Hepatocyte (in vitro differentiated cells): Measurements from ENCODE around the gene SUMO4. TPM values are rescaled to one million over a fixed set of nuclear protein-coding genes. Genes with fewer than 3 reads are reported as not detected.

Experiments used
- DNase-seq: peaks from one replicate; pipeline ENCODE4 v3.0.0-alpha.2; 2016; ENCODE audit warnings: low spot score
- H2AFZ ChIP-seq: fragments of 200-600 bp; sonication (generic); 2 replicates; pipeline ENCODE4 v1.6.0; 2016; ENCODE audit warnings: antibody characterized with exemption, mild to moderate bottlenecking
- H3K27ac ChIP-seq: fragments of 200-600 bp; sonication (generic); 2 replicates; pipeline ENCODE4 v1.5.1; 2016; ENCODE audit warnings: mild to moderate bottlenecking
- H3K27me3 ChIP-seq: fragments of 200-600 bp; sonication (generic); 2 replicates; pipeline ENCODE4 v1.6.1; 2016
- H3K36me3 ChIP-seq: fragments of 200-600 bp; sonication (generic); replicated peaks from 2 replicates; pipeline ENCODE4 v1.5.1; 2016; ENCODE audit warnings: low read depth; ENCODE audit not compliant: insufficient read depth
- H3K4me1 ChIP-seq: fragments of 200-600 bp; sonication (generic); 2 replicates; pipeline ENCODE4 v1.5.1; 2016; ENCODE audit warnings: mild to moderate bottlenecking, moderate library complexity; ENCODE audit not compliant: insufficient read depth
- H3K4me2 ChIP-seq: fragments of 200-600 bp; sonication (generic); 2 replicates; pipeline ENCODE4 v1.6.0; 2016
- H3K4me3 ChIP-seq: fragments of 200-600 bp; sonication (generic); 2 replicates; pipeline ENCODE4 v1.5.1; 2016; ENCODE audit warnings: mild to moderate bottlenecking
- H3K79me2 ChIP-seq: fragments of 200-600 bp; sonication (generic); 2 replicates; pipeline ENCODE4 v1.6.0; 2017; ENCODE audit warnings: mild to moderate bottlenecking
- H3K9me2 ChIP-seq: fragments of 200-600 bp; sonication (generic); replicated peaks from 2 replicates; pipeline ENCODE4 v1.6.0; 2017; ENCODE audit warnings: mild to moderate bottlenecking; ENCODE audit not compliant: insufficient read depth
- H3K9me3 ChIP-seq: fragments of 200-600 bp; sonication (generic); 2 replicates; pipeline ENCODE4 v1.5.1; 2016; ENCODE audit warnings: low read depth, mild to moderate bottlenecking
- H4K20me1 ChIP-seq: fragments of 200-600 bp; sonication (generic); 2 replicates; pipeline ENCODE4 v1.6.0; 2016; ENCODE audit warnings: mild to moderate bottlenecking; ENCODE audit not compliant: insufficient read depth, poor library complexity, severe bottlenecking
- CTCF ChIP-seq: fragments of 200-600 bp; sonication (generic); IDR thresholded peaks from 2 replicates; pipeline ENCODE4 v1.5.1; 2016; ENCODE audit warnings: antibody characterized with exemption, mild to moderate bottlenecking; ENCODE audit not compliant: poor library complexity
- EZH2 ChIP-seq: fragments of 200-600 bp; sonication (generic); IDR thresholded peaks from 2 replicates; pipeline ENCODE4 v1.6.1; 2016; ENCODE audit warnings: antibody characterized with exemption, mild to moderate bottlenecking, borderline replicate concordance
- EZH2phosphoT487 ChIP-seq: fragments of 200-600 bp; sonication (generic); IDR thresholded peaks from one replicate; pipeline ENCODE4 v1.6.1; 2018; ENCODE audit warnings: antibody characterized with exemption, mild to moderate bottlenecking, low read depth, moderate library complexity; ENCODE audit not compliant: unreplicated experiment, severe bottlenecking
- WGBS: methylation state at CpG from one replicate; pipeline ENCODE4 v1.1.6; 2016; ENCODE audit warnings: low lambda C conversion rate; ENCODE audit errors: missing lambda C conversion rate; 5-methylcytosine and 5-hydroxymethylcytosine counted together
- polyA plus RNA-seq: library from polyadenylated mRNA; unstranded; fragments of >200 nt; fragmentation: Nextera tagmentation; extraction: Ambion mirVana; gene quantifications from 2 replicates; pipeline ENCODE4 v1.2.1, GENCODE V29; 2016
- total RNA-seq: library from RNA; depleted of rRNA; stranded (reverse); fragments of >200 nt; gene quantifications from 2 replicates; pipeline ENCODE4 v1.2.3, GENCODE V29; 2014

Gene SUMO4
- total RNA-seq (2.2 and 2.6 TPM in 2 replicates), polyA plus RNA-seq (0.24 and 0.36 TPM in 2 replicates)

- H3K36me3 ChIP-seq = no peaks in the 10 kb centered on the region
These were observed at the start of gene SUMO4 for GRCh38 chr6:149400050-149400449. Gene SUMO4 (plus strand): TSS chr6:149400262. CDS start chr6:149400392, 130 bp downstream.

DNA sequence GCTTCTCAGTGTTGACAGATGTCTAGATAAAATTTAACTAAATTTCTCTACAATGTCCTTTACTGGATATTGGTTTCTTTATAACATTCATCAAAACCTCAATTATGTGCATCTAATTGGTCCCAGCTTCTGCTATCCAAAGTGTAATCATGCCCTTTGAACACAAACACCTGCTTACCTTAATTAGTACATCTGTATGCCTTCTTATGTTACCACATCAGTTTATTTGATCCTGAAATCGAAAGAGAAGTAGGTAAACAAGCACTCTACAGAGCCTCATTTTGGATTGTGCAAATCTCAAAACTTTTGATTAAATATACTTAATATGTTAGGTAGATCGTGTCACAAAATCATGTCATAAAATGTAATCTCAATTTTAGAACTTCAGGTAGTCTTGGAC lies 46.1 kb upstream of the SUMO4 start:
- H3K9me2 ChIP-seq = no peaks in the 10 kb centered on the region
- no peaks in the 10 kb centered on the region for H3K9me3 ChIP-seq
- TF ChIP-seq EZH2phosphoT487 (no peak), EZH2 (no peak), CTCF (no peak)
- no peaks in the 10 kb centered on the region for H3K36me3 ChIP-seq
- no peak overlapping the region for H3K27ac ChIP-seq
- no peak overlapping the region for H2AFZ ChIP-seq
- peaks cover 100% of the 10 kb centered on the region for H3K79me2 ChIP-seq
- H3K4me1 ChIP-seq = no peaks in the 10 kb centered on the region
- no peaks in the 10 kb centered on the region for H3K27me3 ChIP-seq
- 77% methylated on average over 2 of the region's 2 CpGs for WGBS
- peaks cover 93% of the 10 kb centered on the region for H4K20me1 ChIP-seq
- no peak for DNase-seq
- no peak overlapping the region for H3K4me2 ChIP-seq
- H3K4me3 ChIP-seq = no peak overlapping the region

More at GRCh38 chr6:149400050-149400449, at the start of gene SUMO4:
- Histone ChIP-seq H3K79me2 (peaks cover 22% of the 10 kb centered on the region), H3K27me3 (no peaks in the 10 kb centered on the region), H2AFZ (no peak within 1 kb of the TSS), H3K4me1 (no peaks in the 10 kb centered on the region), H3K27ac (no peak within 1 kb of the TSS), H3K4me3 (no peak within 1 kb of the TSS), H3K9me2 (no peaks in the 10 kb centered on the region), H3K4me2 (no peak within 1 kb of the TSS), H4K20me1 (peaks cover 4% of the 10 kb centered on the region), H3K9me3 (no peaks in the 10 kb centered on the region)
- no peak for TF ChIP-seq CTCF
- TF ChIP-seq EZH2 = no peak
- TF ChIP-seq EZH2phosphoT487 = no peak
- 98% methylated on average over 11 of the region's 11 CpGs for WGBS
- no peak for DNase-seq

DNA sequence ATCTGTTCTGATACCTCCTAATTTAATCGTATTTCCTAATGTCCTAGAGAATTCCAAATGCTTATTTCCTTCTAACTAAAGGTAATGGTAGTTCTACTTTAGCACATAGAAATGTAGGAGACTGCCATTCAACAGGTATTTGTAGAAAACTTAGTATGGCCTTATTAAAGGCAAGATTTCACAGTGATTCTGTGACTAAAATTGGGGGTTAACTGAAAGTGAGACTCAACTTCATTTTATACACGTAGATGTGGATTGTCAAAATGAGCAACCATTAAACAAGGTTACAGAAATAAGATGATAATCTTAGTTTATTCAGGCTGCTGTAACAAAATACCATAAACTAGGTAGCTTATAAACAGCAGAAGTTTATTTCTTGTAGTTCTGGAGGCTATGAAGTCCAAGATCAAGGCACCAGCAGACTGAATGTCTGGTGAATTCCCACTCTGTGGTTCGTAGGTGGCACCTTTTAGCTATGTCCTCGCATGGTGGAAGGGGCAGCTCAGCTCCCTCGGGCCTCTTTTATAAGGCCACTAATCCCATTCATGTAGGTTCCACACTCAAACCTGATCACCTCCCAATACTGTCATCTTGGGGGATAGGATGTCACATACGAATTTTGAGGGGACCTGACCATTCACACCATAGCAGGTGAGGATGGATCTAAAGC lies 43.8 kb upstream of the SUMO4 start:
- H3K27ac ChIP-seq = no peak overlapping the region
- WGBS = 84% methylated on average over 6 of the region's 6 CpGs

More for the DNA sequence above, 43.8 kb upstream of the SUMO4 start:
- Histone ChIP-seq H2AFZ (no peak overlapping the region), H3K79me2 (peaks cover 100% of the 10 kb centered on the region), H3K27me3 (no peaks in the 10 kb centered on the region), H3K4me2 (no peak overlapping the region), H4K20me1 (peaks cover 94% of the 10 kb centered on the region), H3K36me3 (no peaks in the 10 kb centered on the region), H3K9me2 (no peaks in the 10 kb centered on the region), H3K4me3 (no peak overlapping the region), H3K4me1 (no peaks in the 10 kb centered on the region), H3K9me3 (no peaks in the 10 kb centered on the region)
- no peak for DNase-seq
- TF ChIP-seq EZH2phosphoT487 = no peak
- no peak for TF ChIP-seq CTCF
- no peak for TF ChIP-seq EZH2
